Mucosa of descending colon (tissue), 3 donors: ENCODE measurements around the gene PRSS56. TPM values are rescaled to one million over a fixed set of nuclear protein-coding genes. Genes with fewer than 3 reads are reported as not detected.

Experiments
- ATAC-seq: fragments of 200-7000 bp; cut with Tn5 transposase; one replicate; pipeline ENCODE4 v1.9.1; 2020; ENCODE audit warnings: mild to moderate bottlenecking, moderate library complexity
- DNase-seq, 3 donors: peaks; one replicate each; pipeline ENCODE4 v3.0.0-alpha.2; 2020
- H3K36me3 ChIP-seq: fragments of 200-600 bp; one replicate; pipeline ENCODE4 v1.8.0; 2021; ENCODE audit warnings: low read depth, mild to moderate bottlenecking
- H3K4me1 ChIP-seq: fragments of 200-600 bp; one replicate; pipeline ENCODE4 v1.8.0; 2021; ENCODE audit warnings: low read depth, mild to moderate bottlenecking
- H3K4me3 ChIP-seq: fragments of 200-600 bp; one replicate; pipeline ENCODE4 v1.8.0; 2021; ENCODE audit warnings: mild to moderate bottlenecking
- H3K9me3 ChIP-seq: fragments of 200-600 bp; one replicate; pipeline ENCODE4 v1.8.0; 2021; ENCODE audit warnings: mild to moderate bottlenecking
- intact Hi-C, 2 donors: fragments of 100-400 bp; cut with DNase I in 1 of 2; cut with micrococcal nuclease in 1 of 2; formaldehyde crosslinking; loops; one replicate each; pipeline versions ENCODE4 v1.11.0 to v1.11.1; 2022; cut with DNase I, micrococcal nuclease
- total RNA-seq, 3 donors: library from RNA; stranded (reverse); fragmentation: NEBNext Ultra II Directional in 2 of 3; extraction: Animal tissue kit (Norgen Biotek cat#: 25700) in 2 of 3; gene quantifications; one replicate each; pipeline versions ENCODE4 v1.2.1 to v1.2.4, GENCODE V29; 2021 to 2023
- TF ChIP-seq, protein P1 (sequence below): fragments of 200-600 bp; IDR thresholded peaks from one replicate; pipeline ENCODE4 v1.8.0; 2022; ENCODE audit warnings: antibody characterized with exemption, mild to moderate bottlenecking
- donor health status: DM: no; HTN: no; CAD: no; lungs with moderate emphysema.
- donor health status: DM: no; HTN: no; CAD: no.
- donor health status: DM: no; HTN: yes; CAD: no.

The PRSS56 gene
- total RNA-seq, 3 donors from 2014 or later, result not detected

- TF ChIP-seq, protein P1, sequence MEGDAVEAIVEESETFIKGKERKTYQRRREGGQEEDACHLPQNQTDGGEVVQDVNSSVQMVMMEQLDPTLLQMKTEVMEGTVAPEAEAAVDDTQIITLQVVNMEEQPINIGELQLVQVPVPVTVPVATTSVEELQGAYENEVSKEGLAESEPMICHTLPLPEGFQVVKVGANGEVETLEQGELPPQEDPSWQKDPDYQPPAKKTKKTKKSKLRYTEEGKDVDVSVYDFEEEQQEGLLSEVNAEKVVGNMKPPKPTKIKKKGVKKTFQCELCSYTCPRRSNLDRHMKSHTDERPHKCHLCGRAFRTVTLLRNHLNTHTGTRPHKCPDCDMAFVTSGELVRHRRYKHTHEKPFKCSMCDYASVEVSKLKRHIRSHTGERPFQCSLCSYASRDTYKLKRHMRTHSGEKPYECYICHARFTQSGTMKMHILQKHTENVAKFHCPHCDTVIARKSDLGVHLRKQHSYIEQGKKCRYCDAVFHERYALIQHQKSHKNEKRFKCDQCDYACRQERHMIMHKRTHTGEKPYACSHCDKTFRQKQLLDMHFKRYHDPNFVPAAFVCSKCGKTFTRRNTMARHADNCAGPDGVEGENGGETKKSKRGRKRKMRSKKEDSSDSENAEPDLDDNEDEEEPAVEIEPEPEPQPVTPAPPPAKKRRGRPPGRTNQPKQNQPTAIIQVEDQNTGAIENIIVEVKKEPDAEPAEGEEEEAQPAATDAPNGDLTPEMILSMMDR, result no peak
- intact Hi-C loops, result no loop called here
- H3K36me3 ChIP-seq, result no peaks in the 10 kb centered on the region
These were observed 910 bp downstream of the PRSS56 start for GRCh38 chr2:232521098-232521497.

GRCh38 chr2:232521959-232522622, 1.9 kb downstream of the PRSS56 start:
- DNase-seq (peak in 2 of 3 donors; percentile 71 to 76), ATAC-seq (peak; percentile 69)
- H3K9me3 ChIP-seq, result no peaks in the 10 kb centered on the region
- H3K4me3 ChIP-seq, result no peak overlapping the region
- intact Hi-C loops, result no loop called here
- H3K36me3 ChIP-seq, result no peaks in the 10 kb centered on the region
- TF ChIP-seq, protein P1, result peak; percentile 86
- H3K4me1 ChIP-seq, result peaks cover 17% of the 10 kb centered on the region

More at GRCh38 chr2:232521098-232521497, 910 bp downstream of the PRSS56 start:
- Histone ChIP-seq H3K9me3 (no peaks in the 10 kb centered on the region), H3K4me1 (peaks cover 17% of the 10 kb centered on the region), H3K4me3 (no peak overlapping the region)
- DNase-seq (no peak), ATAC-seq (no peak)

GRCh38 chr2:232522623-232523401, 2.6 kb downstream of the PRSS56 start:
- DNase-seq, result no peak
- intact Hi-C loops, result no loop called here

DNA sequence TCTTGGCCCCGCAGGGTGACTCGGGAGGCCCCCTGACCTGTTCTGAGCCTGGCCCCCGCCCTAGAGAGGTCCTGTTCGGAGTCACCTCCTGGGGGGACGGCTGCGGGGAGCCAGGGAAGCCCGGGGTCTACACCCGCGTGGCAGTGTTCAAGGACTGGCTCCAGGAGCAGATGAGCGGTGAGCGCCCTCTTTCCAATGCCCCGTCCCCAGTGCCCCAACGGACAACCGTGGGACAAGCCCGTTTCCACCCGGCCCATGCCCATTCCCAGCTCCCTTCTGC, 3.2 kb downstream of the PRSS56 start:
- no peak for ATAC-seq
- TF ChIP-seq, protein P1, result no peak
- intact Hi-C loops, result no loop called here
- peaks cover 17% of the 10 kb centered on the region for H3K4me1 ChIP-seq
- DNase-seq, result no peak
- H3K4me3 ChIP-seq, result no peak overlapping the region
- no peaks in the 10 kb centered on the region for H3K36me3 ChIP-seq
- no peaks in the 10 kb centered on the region for H3K9me3 ChIP-seq

More at GRCh38 chr2:232522623-232523401, 2.6 kb downstream of the PRSS56 start:
- peaks cover 17% of the 10 kb centered on the region for H3K4me1 ChIP-seq
- H3K36me3 ChIP-seq, result no peaks in the 10 kb centered on the region
- no peak overlapping the region for H3K4me3 ChIP-seq
- H3K9me3 ChIP-seq, result no peaks in the 10 kb centered on the region
- no peak for ATAC-seq
- TF ChIP-seq, protein P1, result no peak

- TF ChIP-seq, protein P1, result no peak
- Histone ChIP-seq H3K4me1 (peaks cover 17% of the 10 kb centered on the region), H3K4me3 (no peak overlapping the region), H3K36me3 (no peaks in the 10 kb centered on the region), H3K9me3 (no peaks in the 10 kb centered on the region)
- intact Hi-C loops, result no loop called here
- DNase-seq (no peak), ATAC-seq (peak; percentile 48)
These were observed 3.8 kb downstream of the PRSS56 start for GRCh38 chr2:232523682-232524597.
